ENCODE data around the gene KCNQ5.

KCNQ5 gene

GRCh38 chr6:72916906-72917305 lies 295.0 kb downstream of the KCNQ5 start:
- Histone ChIP-seq H3K79me2 (ENCODE audit: control insufficient read depth, insufficient read depth, low read length, poor library complexity) (no peaks in the 10 kb centered on the region), H3K14ac (ENCODE audit: low read length) (no peak overlapping the region), H4K8ac (ENCODE audit: low read depth, low read length) (no peak overlapping the region), H3K9me3 (ENCODE audit: insufficient read depth, low read depth, low read length) (no peaks in the 10 kb centered on the region), H3K4me1 (ENCODE audit: control insufficient read depth in 1 of 2, insufficient read depth in 2 of 2, low read length in 2 of 2) (peaks cover 2 to 4% of the 10 kb centered on the region in 2 experiments), H2AFZ (ENCODE audit: insufficient read depth, low read length, poor library complexity) (no peak overlapping the region), H2AK5ac (ENCODE audit: low read length) (peak overlapping the region; percentile 86), H3K23ac (ENCODE audit: low read length) (no peak overlapping the region), H3K9ac (ENCODE audit: low read length) (no peak overlapping the region), H4K12ac (ENCODE audit: low read depth, low read length) (no peak overlapping the region), H2BK12ac (ENCODE audit: low read length) (peak overlapping the region; percentile 76), H3K4me2 (ENCODE audit: low read length) (no peak overlapping the region), H3K27me3 (ENCODE audit: insufficient read depth, low read length) (no peaks in the 10 kb centered on the region), H3K4me3 (ENCODE audit: low read depth, low read length) (no peak overlapping the region), H3K36me3 (ENCODE audit: control insufficient read depth in 1 of 2, insufficient read depth in 2 of 2, low read length in 2 of 2) (no peaks in the 10 kb centered on the region), H3K4ac (ENCODE audit: low read depth, low read length) (no peak overlapping the region), H3K27ac (ENCODE audit: low read depth, low read length) (no peak overlapping the region), H2BK5ac (ENCODE audit: low read depth, low read length, poor library complexity) (peak overlapping the region; percentile 49), H4K91ac (ENCODE audit: low read depth, low read length) (no peak overlapping the region), H2BK120ac (ENCODE audit: insufficient read depth, low read length, poor library complexity) (peak overlapping the region; percentile 33), H3K79me1 (ENCODE audit: low read length) (peaks cover 2% of the 10 kb centered on the region), H3K18ac (ENCODE audit: low read length) (no peak overlapping the region)
- WGBS (ENCODE audit: extremely low coverage, insufficient coverage, insufficient read length) = no CpG with 5 or more reads among the region's 1 CpG
- DNase-seq = no peak

- no peak overlapping the region for H2BK120ac ChIP-seq (ENCODE audit: insufficient read depth, low read length, poor library complexity)
- no peak overlapping the region for H3K27ac ChIP-seq (ENCODE audit: low read depth, low read length)
- no CpG with 5 or more reads among the region's 1 CpG for WGBS (ENCODE audit: extremely low coverage, insufficient coverage, insufficient read length)
Observed at GRCh38 chr6:72922401-72922800, 300.5 kb downstream of the KCNQ5 start.

GRCh38 chr6:72925136-72925535 lies 303.3 kb downstream of the KCNQ5 start:
- Histone ChIP-seq H3K27me3 (ENCODE audit: insufficient read depth, low read length) (no peaks in the 10 kb centered on the region), H4K91ac (ENCODE audit: low read depth, low read length) (no peak overlapping the region), H2BK12ac (ENCODE audit: low read length) (no peak overlapping the region), H2BK120ac (ENCODE audit: insufficient read depth, low read length, poor library complexity) (no peak overlapping the region), H4K12ac (ENCODE audit: low read depth, low read length) (no peak overlapping the region), H3K9ac (ENCODE audit: low read length) (no peak overlapping the region), H2AK5ac (ENCODE audit: low read length) (no peak overlapping the region), H3K79me1 (ENCODE audit: low read length) (no peaks in the 10 kb centered on the region), H3K23ac (ENCODE audit: low read length) (no peak overlapping the region), H3K4me2 (ENCODE audit: low read length) (no peak overlapping the region), H3K79me2 (ENCODE audit: control insufficient read depth, insufficient read depth, low read length, poor library complexity) (no peaks in the 10 kb centered on the region), H3K27ac (ENCODE audit: low read depth, low read length) (no peak overlapping the region), H3K4me1 (ENCODE audit: control insufficient read depth in 1 of 2, insufficient read depth in 2 of 2, low read length in 2 of 2) (no peaks in the 10 kb centered on the region), H2AFZ (ENCODE audit: insufficient read depth, low read length, poor library complexity) (no peak overlapping the region), H3K9me3 (ENCODE audit: insufficient read depth, low read depth, low read length) (no peaks in the 10 kb centered on the region), H3K4ac (ENCODE audit: low read depth, low read length) (no peak overlapping the region), H3K18ac (ENCODE audit: low read length) (no peak overlapping the region), H4K8ac (ENCODE audit: low read depth, low read length) (no peak overlapping the region), H3K36me3 (ENCODE audit: control insufficient read depth in 1 of 2, insufficient read depth in 2 of 2, low read length in 2 of 2) (no peaks in the 10 kb centered on the region), H3K14ac (ENCODE audit: low read length) (no peak overlapping the region), H2BK5ac (ENCODE audit: low read depth, low read length, poor library complexity) (no peak overlapping the region), H3K4me3 (ENCODE audit: low read depth, low read length) (no peak overlapping the region)
- DNase-seq = no peak

More at GRCh38 chr6:72922401-72922800, 300.5 kb downstream of the KCNQ5 start:
- no peak overlapping the region for H4K91ac ChIP-seq (ENCODE audit: low read depth, low read length)
- no peak overlapping the region for H2AK5ac ChIP-seq (ENCODE audit: low read length)
- no peak overlapping the region for H3K4ac ChIP-seq (ENCODE audit: low read depth, low read length)
- H3K4me1 ChIP-seq (ENCODE audit: control insufficient read depth in 1 of 2, insufficient read depth in 2 of 2, low read length in 2 of 2) = no peaks in the 10 kb centered on the region
- H3K4me3 ChIP-seq (ENCODE audit: low read depth, low read length) = no peak overlapping the region
- no peak overlapping the region for H2BK12ac ChIP-seq (ENCODE audit: low read length)
- H3K79me1 ChIP-seq (ENCODE audit: low read length) = no peaks in the 10 kb centered on the region
- no peak for DNase-seq
- no peaks in the 10 kb centered on the region for H3K9me3 ChIP-seq (ENCODE audit: insufficient read depth, low read depth, low read length)
- H3K79me2 ChIP-seq (ENCODE audit: control insufficient read depth, insufficient read depth, low read length, poor library complexity) = no peaks in the 10 kb centered on the region
- no peak overlapping the region for H2AFZ ChIP-seq (ENCODE audit: insufficient read depth, low read length, poor library complexity)
- no peak overlapping the region for H4K12ac ChIP-seq (ENCODE audit: low read depth, low read length)
- no peak overlapping the region for H3K9ac ChIP-seq (ENCODE audit: low read length)
- no peaks in the 10 kb centered on the region for H3K36me3 ChIP-seq (ENCODE audit: control insufficient read depth in 1 of 2, insufficient read depth in 2 of 2, low read length in 2 of 2)
- H3K27me3 ChIP-seq (ENCODE audit: insufficient read depth, low read length) = no peaks in the 10 kb centered on the region
- H2BK5ac ChIP-seq (ENCODE audit: low read depth, low read length, poor library complexity) = no peak overlapping the region
- H4K8ac ChIP-seq (ENCODE audit: low read depth, low read length) = no peak overlapping the region
- no peak overlapping the region for H3K14ac ChIP-seq (ENCODE audit: low read length)
- no peak overlapping the region for H3K18ac ChIP-seq (ENCODE audit: low read length)
- H3K4me2 ChIP-seq (ENCODE audit: low read length) = no peak overlapping the region
- H3K23ac ChIP-seq (ENCODE audit: low read length) = no peak overlapping the region

- Histone ChIP-seq H4K12ac (ENCODE audit: low read depth, low read length) (no peak overlapping the region), H3K4me1 (ENCODE audit: control insufficient read depth in 1 of 2, insufficient read depth in 2 of 2, low read length in 2 of 2) (no peaks in the 10 kb centered on the region), H2BK12ac (ENCODE audit: low read length) (no peak overlapping the region), H3K27ac (ENCODE audit: low read depth, low read length) (no peak overlapping the region), H3K79me1 (ENCODE audit: low read length) (no peaks in the 10 kb centered on the region), H2AFZ (ENCODE audit: insufficient read depth, low read length, poor library complexity) (no peak overlapping the region), H4K8ac (ENCODE audit: low read depth, low read length) (no peak overlapping the region), H3K9ac (ENCODE audit: low read length) (no peak overlapping the region), H3K4ac (ENCODE audit: low read depth, low read length) (no peak overlapping the region), H2AK5ac (ENCODE audit: low read length) (no peak overlapping the region), H3K36me3 (ENCODE audit: control insufficient read depth in 1 of 2, insufficient read depth in 2 of 2, low read length in 2 of 2) (no peaks in the 10 kb centered on the region), H3K14ac (ENCODE audit: low read length) (no peak overlapping the region), H2BK5ac (ENCODE audit: low read depth, low read length, poor library complexity) (no peak overlapping the region), H3K4me3 (ENCODE audit: low read depth, low read length) (no peak overlapping the region), H3K9me3 (ENCODE audit: insufficient read depth, low read depth, low read length) (no peaks in the 10 kb centered on the region), H4K91ac (ENCODE audit: low read depth, low read length) (no peak overlapping the region), H3K23ac (ENCODE audit: low read length) (no peak overlapping the region), H2BK120ac (ENCODE audit: insufficient read depth, low read length, poor library complexity) (no peak overlapping the region), H3K18ac (ENCODE audit: low read length) (no peak overlapping the region), H3K79me2 (ENCODE audit: control insufficient read depth, insufficient read depth, low read length, poor library complexity) (no peaks in the 10 kb centered on the region), H3K27me3 (ENCODE audit: insufficient read depth, low read length) (no peaks in the 10 kb centered on the region), H3K4me2 (ENCODE audit: low read length) (no peak overlapping the region)
- no CpG with 5 or more reads among the region's 5 CpGs for WGBS (ENCODE audit: extremely low coverage, insufficient coverage, insufficient read length)
- DNase-seq = no peak
Observed at GRCh38 chr6:72930556-72931132, 308.8 kb downstream of the KCNQ5 start.
